Dendritic cell treated with granulocyte-macrophage colony-stimulating factor and Interleukin-4, amounts not matched to agents 40 ng/mL and 50 ng/mL, for 4 days (primary cell): ENCODE results near the gene TNNI2.
"Not testable (repeated sequence)": the region's sequence is repeated elsewhere in the genome, so short reads cannot be mapped to it uniquely, and the experiment has no call there.

Source experiments
- H3K27ac Mint-ChIP-seq: one replicate; pipeline ENCODE4 v1.8.0; 2022; ENCODE audit warnings: mild to moderate bottlenecking, mixed read lengths
- H3K27me3 Mint-ChIP-seq: one replicate; pipeline ENCODE4 v1.8.0; 2022; ENCODE audit warnings: mild to moderate bottlenecking, mixed read lengths
- H3K36me3 Mint-ChIP-seq: one replicate; pipeline ENCODE4 v1.8.0; 2022; ENCODE audit warnings: low read depth, mixed read lengths
- H3K4me1 Mint-ChIP-seq: one replicate; pipeline ENCODE4 v1.8.0; 2022; ENCODE audit warnings: low read depth, mixed read lengths
- H3K4me3 Mint-ChIP-seq: one replicate; pipeline ENCODE4 v1.8.0; 2022; ENCODE audit warnings: mild to moderate bottlenecking, moderate library complexity, mixed read lengths
- H3K9me3 Mint-ChIP-seq: one replicate; pipeline ENCODE4 v1.8.0; 2022; ENCODE audit warnings: mixed read lengths
- intact Hi-C: fragments of 100-400 bp; cut with micrococcal nuclease; formaldehyde crosslinking; loops from one replicate; pipeline ENCODE4 v1.15.0; 2022

The TNNI2 gene

DNA sequence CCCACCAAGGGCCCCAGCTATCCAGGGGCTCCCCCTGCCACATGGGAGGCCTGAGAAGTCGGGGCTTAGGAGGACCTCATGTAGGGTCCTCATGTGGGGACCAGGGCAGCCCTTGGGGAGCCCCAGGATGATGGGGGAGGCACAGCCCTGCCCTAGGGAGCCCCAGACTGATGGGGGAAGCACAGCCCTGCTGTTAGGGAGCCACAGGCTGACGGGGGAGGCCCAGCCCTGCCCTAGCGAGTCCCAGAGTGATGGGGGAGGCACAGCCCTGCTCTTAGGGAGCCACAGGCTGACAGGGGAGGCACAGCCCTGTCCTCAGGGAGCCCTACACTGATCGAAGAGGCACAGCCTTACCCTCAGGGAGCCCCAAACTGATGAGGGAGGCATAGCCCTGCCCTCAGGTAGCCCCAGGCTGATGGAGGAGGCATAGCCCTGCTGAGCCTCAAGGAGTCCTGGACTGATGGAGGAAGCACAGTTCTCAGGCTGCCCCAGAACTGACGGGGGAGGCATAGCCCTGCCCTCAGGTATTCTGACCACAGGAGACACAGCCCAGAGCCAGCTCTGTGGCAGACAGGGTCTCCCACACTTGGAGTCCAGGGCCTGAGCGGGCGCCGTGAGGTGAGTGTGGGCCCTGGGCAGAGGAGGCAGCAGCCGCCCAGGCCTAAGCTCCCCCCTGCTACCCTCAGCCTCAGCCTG lies 42.1 kb downstream of the TNNI2 start:
- Mint-ChIP-seq H3K4me3 (no peak overlapping the region), H3K4me1 (peaks cover 58% of the 10 kb centered on the region), H3K27ac (peak overlapping the region; percentile 82), H3K36me3 (peaks cover 45% of the 10 kb centered on the region), H3K27me3 (no peaks in the 10 kb centered on the region), H3K9me3 (no peaks in the 10 kb centered on the region)
- intact Hi-C loops = no loop called here

DNA sequence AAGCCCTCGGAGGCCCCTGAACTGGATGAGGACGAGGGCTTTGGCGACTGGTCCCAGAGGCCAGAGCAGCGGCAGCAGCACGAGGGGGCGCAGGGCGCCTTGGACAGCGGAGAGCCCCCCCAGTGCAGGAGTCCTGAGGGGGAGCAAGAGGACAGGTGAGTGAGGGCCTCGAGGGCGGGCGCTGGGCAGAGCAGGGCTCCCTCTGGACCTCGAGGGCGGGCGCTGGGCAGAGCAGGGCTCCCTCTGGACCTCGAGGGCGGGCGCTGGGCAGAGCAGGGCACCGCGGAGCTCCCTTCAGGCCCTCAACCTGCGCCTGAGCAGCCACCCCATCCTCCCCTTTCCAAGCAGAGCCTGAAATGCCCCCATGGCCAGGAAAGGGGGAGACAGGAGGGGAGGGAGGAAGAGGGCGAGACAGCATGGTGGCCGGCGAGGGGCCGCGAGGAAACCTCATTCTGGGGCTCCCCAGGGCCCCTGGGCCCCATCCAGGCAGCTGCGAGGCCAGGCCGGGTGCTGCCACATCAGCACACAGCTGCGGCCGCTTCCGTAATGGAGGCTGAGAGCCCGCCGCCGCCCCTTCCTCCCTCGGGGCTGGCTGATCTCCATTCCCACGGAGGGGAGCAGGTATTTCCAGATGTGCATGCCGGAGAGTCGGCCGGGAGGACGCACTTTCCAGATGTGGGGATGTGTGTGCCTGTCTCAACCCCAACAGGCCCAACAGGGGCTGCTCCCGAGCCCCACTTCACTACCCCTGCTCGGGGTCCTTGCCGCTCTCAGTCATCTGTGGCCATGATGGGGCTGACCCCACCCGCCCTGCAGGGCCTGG lies 42.9 kb downstream of the TNNI2 start:
- no peaks in the 10 kb centered on the region for H3K9me3 Mint-ChIP-seq
- H3K36me3 Mint-ChIP-seq = peaks cover 37% of the 10 kb centered on the region
- intact Hi-C loops = no loop called here
- no peak overlapping the region for H3K4me3 Mint-ChIP-seq
- peaks cover 50% of the 10 kb centered on the region for H3K4me1 Mint-ChIP-seq
- peak overlapping the region; percentile 82 for H3K27ac Mint-ChIP-seq
- no peaks in the 10 kb centered on the region for H3K27me3 Mint-ChIP-seq

- Mint-ChIP-seq H3K36me3 (peaks cover 32% of the 10 kb centered on the region), H3K27ac (peak overlapping the region; percentile 18), H3K9me3 (no peaks in the 10 kb centered on the region), H3K27me3 (peaks cover 1% of the 10 kb centered on the region), H3K4me1 (peaks cover 42% of the 10 kb centered on the region), H3K4me3 (no peak overlapping the region)
- intact Hi-C loops = no loop called here
Observed at GRCh38 chr11:1882265-1883238, 43.8 kb downstream of the TNNI2 start.

- H3K27me3 Mint-ChIP-seq = peaks cover 7% of the 10 kb centered on the region
- intact Hi-C loops = no loop called here
- no peaks in the 10 kb centered on the region for H3K9me3 Mint-ChIP-seq
- H3K4me3 Mint-ChIP-seq = no peak overlapping the region
- H3K27ac Mint-ChIP-seq = no peak overlapping the region
- H3K36me3 Mint-ChIP-seq = peaks cover 21% of the 10 kb centered on the region
- H3K4me1 Mint-ChIP-seq = peaks cover 42% of the 10 kb centered on the region
Observed at GRCh38 chr11:1883346-1884302, 44.8 kb downstream of the TNNI2 start.

DNA sequence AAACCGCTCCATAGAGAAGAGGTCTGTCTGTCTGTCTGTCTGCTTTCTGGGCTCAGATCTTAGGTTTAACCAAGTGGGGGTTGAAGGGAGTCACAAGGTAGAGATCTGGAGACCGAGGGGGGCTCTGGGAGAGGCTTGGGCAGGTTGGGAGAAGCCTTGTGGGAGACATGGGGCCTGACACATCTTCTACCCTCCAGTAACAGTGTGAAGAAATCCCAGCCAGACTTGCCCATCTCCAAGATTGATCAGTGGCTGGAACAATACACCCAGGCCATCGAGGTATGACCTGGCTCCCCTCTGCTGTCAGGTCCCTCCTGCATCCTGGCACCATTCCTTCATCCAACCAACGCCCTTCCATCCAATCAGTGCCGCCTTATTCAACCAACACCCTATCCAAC lies 45.5 kb downstream of the TNNI2 start:
- H3K4me3 Mint-ChIP-seq = no peak overlapping the region
- H3K36me3 Mint-ChIP-seq = peaks cover 18% of the 10 kb centered on the region
- H3K4me1 Mint-ChIP-seq = peaks cover 45% of the 10 kb centered on the region
- intact Hi-C loops = no loop called here
- peaks cover 12% of the 10 kb centered on the region for H3K27me3 Mint-ChIP-seq
- H3K9me3 Mint-ChIP-seq = no peaks in the 10 kb centered on the region
- H3K27ac Mint-ChIP-seq = no peak overlapping the region

DNA sequence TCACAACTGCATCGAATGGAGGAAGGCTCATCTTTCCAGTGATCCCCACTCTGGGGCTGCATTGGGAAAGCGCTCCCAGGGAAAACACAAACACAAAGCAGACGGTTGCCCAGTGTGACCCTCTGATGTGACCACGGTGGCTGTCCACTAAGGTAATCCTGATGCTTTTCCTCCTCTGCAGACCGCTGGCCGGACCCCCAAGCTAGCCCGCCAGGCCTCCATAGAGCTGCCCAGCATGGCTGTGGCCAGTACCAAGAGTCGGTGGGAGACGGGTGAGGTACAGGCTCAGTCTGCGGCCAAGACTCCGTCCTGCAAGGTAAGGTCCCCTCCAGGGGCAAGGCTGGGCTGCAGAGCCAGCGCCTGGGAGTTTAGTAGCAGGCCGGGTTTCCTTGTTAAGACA lies 47.8 kb downstream of the TNNI2 start:
- peaks cover 28% of the 10 kb centered on the region for H3K27me3 Mint-ChIP-seq
- H3K27ac Mint-ChIP-seq, intact Hi-C loops, H3K4me3 Mint-ChIP-seq, H3K36me3 Mint-ChIP-seq, H3K9me3 Mint-ChIP-seq: not testable (repeated sequence)
- H3K4me1 Mint-ChIP-seq = peaks cover 42% of the 10 kb centered on the region

GRCh38 chr11:1887451-1888346 lies 48.9 kb downstream of the TNNI2 start:
- intact Hi-C loops = no loop called here
- Mint-ChIP-seq H3K27me3 (peaks cover 33% of the 10 kb centered on the region), H3K4me3 (no peak overlapping the region), H3K9me3 (no peaks in the 10 kb centered on the region), H3K36me3 (peaks cover 9% of the 10 kb centered on the region), H3K27ac (peak overlapping the region; percentile 50), H3K4me1 (peaks cover 45% of the 10 kb centered on the region)

GRCh38 chr11:1888347-1888753 lies 49.6 kb downstream of the TNNI2 start:
- Mint-ChIP-seq H3K27ac (peak overlapping the region; percentile 50), H3K27me3 (peaks cover 34% of the 10 kb centered on the region), H3K36me3 (peaks cover 15% of the 10 kb centered on the region), H3K4me3 (no peak overlapping the region), H3K4me1 (peaks cover 47% of the 10 kb centered on the region), H3K9me3 (no peaks in the 10 kb centered on the region)
- intact Hi-C loops = no loop called here

DNA sequence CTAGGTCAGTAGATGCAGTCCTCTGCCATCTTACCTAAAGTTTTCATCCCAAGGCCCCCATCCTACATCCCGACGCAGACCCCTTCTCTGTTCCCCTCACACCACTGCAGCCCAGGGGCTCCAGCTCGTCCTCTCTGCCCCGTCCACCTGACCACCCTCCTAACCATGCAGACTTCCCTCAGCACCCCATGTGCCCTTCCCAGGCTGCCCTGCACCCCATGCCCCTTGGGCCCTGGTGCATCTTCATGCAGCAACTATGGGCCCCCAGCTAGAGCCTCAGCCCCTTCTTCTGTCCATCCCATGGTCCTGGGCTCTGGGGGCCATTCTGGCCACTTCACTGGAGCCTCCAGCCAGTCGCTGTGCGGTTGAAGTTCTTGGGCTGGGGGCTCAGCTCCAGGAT lies 50.0 kb downstream of the TNNI2 start:
- H3K27me3 Mint-ChIP-seq = peaks cover 36% of the 10 kb centered on the region
- intact Hi-C loops = no loop called here
- peak overlapping the region; percentile 50 for H3K27ac Mint-ChIP-seq

DNA sequence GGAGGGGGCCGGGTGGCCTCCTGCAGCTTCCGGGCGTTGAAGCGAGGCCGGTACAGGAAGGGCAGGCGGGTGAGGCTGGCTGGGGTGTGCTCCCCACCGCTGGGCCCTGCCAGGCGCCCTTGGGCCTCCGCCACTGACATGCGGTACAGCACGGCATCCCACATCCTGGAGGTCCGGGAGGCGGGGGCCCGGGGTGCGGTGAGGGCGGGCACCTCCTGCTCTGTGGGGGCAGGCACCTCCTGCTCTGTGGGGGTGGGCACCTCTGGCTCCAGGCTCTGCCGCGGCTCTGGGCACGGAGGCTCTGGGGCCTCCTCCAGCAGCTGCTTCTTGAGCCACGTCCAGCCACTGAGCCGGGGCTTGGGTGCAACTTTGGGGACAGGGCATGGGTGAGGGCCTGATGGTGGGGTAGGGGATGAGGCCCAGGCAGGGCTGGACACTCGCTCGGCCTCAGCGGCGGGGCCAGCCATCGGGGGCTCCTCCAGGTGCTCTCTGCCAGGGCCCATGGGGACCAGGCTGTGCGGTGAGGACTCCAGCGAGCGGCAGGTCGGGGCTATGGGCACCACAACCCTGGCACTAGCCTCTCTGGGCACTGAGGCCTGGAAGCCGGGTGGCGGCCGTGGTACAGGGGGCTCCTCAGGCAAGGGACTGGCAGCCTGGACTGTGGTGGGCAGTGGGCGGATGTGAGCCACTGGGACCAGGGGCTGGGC lies 50.6 kb downstream of the TNNI2 start:
- Mint-ChIP-seq H3K27me3 (peaks cover 36% of the 10 kb centered on the region), H3K36me3 (peaks cover 21% of the 10 kb centered on the region), H3K27ac (peak overlapping the region; percentile 50), H3K4me1 (peaks cover 53% of the 10 kb centered on the region), H3K9me3 (no peaks in the 10 kb centered on the region), H3K4me3 (no peak overlapping the region)
- intact Hi-C loops = no loop called here

More for the DNA sequence above, 50.0 kb downstream of the TNNI2 start:
- H3K4me1 Mint-ChIP-seq = peaks cover 52% of the 10 kb centered on the region
- peaks cover 20% of the 10 kb centered on the region for H3K36me3 Mint-ChIP-seq
- H3K9me3 Mint-ChIP-seq = no peaks in the 10 kb centered on the region
- peak overlapping the region; percentile 5 for H3K4me3 Mint-ChIP-seq

DNA sequence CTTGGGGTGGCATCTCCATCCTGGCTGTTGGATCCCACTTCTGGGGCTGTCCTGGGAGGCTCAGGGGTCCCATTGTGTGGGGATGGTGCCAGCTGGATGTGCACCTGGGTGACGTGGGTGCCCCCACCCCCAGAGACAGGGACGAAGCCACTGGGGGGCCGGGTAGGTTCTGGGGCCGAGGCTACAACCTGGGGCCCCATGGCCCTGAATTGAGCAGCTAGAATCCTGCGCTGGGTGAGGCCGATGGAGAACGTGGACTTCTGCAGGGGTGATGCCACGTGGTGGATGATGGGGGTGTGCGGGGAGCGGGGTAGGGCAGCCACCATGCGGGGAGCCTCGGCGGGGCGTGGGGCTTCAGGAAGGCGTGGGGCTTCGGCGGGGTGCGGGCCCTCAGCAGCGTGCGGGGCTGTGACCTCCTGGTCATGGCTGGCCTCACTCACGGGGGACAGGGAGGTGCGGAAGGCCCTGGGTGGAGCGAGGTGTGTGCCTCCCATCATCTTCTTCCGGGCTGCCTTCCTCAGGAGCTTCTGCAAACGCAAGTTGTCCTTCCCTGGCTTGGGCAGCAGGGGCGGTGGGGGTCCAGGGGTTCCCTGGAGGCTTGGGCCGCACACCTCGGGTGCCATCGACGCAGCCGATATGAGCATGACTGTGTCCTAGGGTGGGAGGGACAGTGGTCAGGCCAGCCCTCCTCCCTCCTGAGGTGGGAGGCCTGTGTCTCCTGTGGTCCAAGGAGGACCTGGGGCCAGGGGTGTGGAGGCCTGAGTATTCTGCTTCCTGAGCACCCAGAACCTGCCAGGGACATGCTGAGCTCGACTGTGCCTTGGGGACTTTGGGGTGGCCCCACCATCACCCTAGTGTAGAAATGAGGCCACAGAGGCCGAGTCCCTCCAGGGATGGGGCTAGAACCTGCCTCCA lies 51.4 kb downstream of the TNNI2 start:
- H3K4me3 Mint-ChIP-seq = no peak overlapping the region
- H3K27ac Mint-ChIP-seq = no peak overlapping the region
- peaks cover 53% of the 10 kb centered on the region for H3K4me1 Mint-ChIP-seq
- no peaks in the 10 kb centered on the region for H3K9me3 Mint-ChIP-seq
- peaks cover 21% of the 10 kb centered on the region for H3K36me3 Mint-ChIP-seq
- intact Hi-C loops = no loop called here
- peaks cover 36% of the 10 kb centered on the region for H3K27me3 Mint-ChIP-seq
